ENCODE measurements around the gene HAGH.
"Not testable (repeated sequence)": the region's sequence is repeated elsewhere in the genome, so short reads cannot be mapped to it uniquely, and the experiment has no call there.

HAGH gene

GRCh38 chr16:1809281-1809801 lies 17.3 kb downstream of the HAGH start:
- no peak for DNase-seq

- DNase-seq = no peak
Observed at GRCh38 chr16:1808691-1809090, 17.9 kb downstream of the HAGH start.

- no peak for DNase-seq
Observed at GRCh38 chr16:1807626-1808025, 19.0 kb downstream of the HAGH start.

GRCh38 chr16:1800701-1801100 lies 25.9 kb downstream of the HAGH start:
- DNase-seq = no peak

- not testable (repeated sequence) for DNase-seq
Observed at GRCh38 chr16:1799263-1799662, 27.4 kb downstream of the HAGH start.

- no peak for DNase-seq
Observed at GRCh38 chr16:1794908-1795666, 31.5 kb downstream of the HAGH start.

GRCh38 chr16:1794221-1794871 lies 32.3 kb downstream of the HAGH start:
- DNase-seq = no peak

- DNase-seq = no peak
Observed at GRCh38 chr16:1793578-1794220, 32.9 kb downstream of the HAGH start, which contains the start of gene IGFALS. Gene IGFALS (minus strand): TSS chr16:1793705. CDS start chr16:1793652, 53 bp downstream.

GRCh38 chr16:1792836-1793577 lies 33.6 kb downstream of the HAGH start:
- DNase-seq = no peak

- DNase-seq = no peak
Observed at GRCh38 chr16:1791943-1792812, 34.4 kb downstream of the HAGH start.

- DNase-seq = no peak
Observed at GRCh38 chr16:1791256-1791942, 35.2 kb downstream of the HAGH start.

GRCh38 chr16:1790611-1791255 lies 35.9 kb downstream of the HAGH start:
- no peak for DNase-seq

GRCh38 chr16:1790261-1790610 lies 36.4 kb downstream of the HAGH start:
- no peak for DNase-seq

GRCh38 chr16:1789643-1790045 lies 37.0 kb downstream of the HAGH start:
- DNase-seq = no peak

GRCh38 chr16:1788708-1789100 lies 37.9 kb downstream of the HAGH start:
- DNase-seq = no peak

GRCh38 chr16:1788095-1788707 lies 38.4 kb downstream of the HAGH start:
- no peak for DNase-seq

- no peak for DNase-seq
Observed at GRCh38 chr16:1787322-1788094, 39.1 kb downstream of the HAGH start.

GRCh38 chr16:1787056-1787321 lies 39.6 kb downstream of the HAGH start:
- no peak for DNase-seq

- DNase-seq = no peak
Observed at GRCh38 chr16:1786242-1787055, 40.2 kb downstream of the HAGH start.

Data from inflammatory macrophage treated with lipopolysaccharide for 4 hours (primary cell).